ENCODE results near the gene SUMF1. TPM values are rescaled to one million over a fixed set of nuclear protein-coding genes. Genes with fewer than 3 reads are reported as not detected.

SUMF1 gene
- total RNA-seq, 4 donors from 2014 or later: 15.7 to 28.9 (median 26.8) TPM

DNA sequence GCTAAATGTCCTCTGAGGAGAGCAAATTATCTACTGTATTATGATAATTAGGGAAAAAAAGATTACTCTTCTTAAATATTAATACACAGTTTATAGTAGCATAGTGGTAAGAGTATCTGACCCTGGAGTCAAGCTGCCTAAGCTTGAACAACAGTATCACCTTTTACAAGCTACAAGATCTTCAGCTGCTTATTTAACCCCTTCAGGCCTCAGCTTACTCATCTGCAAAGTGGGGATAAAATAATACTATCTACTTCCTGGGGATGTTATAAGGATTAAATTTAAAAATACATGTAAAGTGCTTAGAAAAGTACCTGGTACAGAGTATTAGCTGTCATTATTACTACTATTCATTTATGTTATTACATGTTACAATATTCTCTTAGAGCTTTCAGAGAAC, 42.0 kb downstream of the SUMF1 start:
- Histone ChIP-seq H3K4me3 (no peak overlapping the region), H3K27me3 (no peaks in the 10 kb centered on the region), H3K27ac (no peak overlapping the region), H3K36me3 (no peaks in the 10 kb centered on the region), H3K4me1 (no peaks in the 10 kb centered on the region), H3K9me3 (no peaks in the 10 kb centered on the region)
- TF ChIP-seq, protein P1, sequence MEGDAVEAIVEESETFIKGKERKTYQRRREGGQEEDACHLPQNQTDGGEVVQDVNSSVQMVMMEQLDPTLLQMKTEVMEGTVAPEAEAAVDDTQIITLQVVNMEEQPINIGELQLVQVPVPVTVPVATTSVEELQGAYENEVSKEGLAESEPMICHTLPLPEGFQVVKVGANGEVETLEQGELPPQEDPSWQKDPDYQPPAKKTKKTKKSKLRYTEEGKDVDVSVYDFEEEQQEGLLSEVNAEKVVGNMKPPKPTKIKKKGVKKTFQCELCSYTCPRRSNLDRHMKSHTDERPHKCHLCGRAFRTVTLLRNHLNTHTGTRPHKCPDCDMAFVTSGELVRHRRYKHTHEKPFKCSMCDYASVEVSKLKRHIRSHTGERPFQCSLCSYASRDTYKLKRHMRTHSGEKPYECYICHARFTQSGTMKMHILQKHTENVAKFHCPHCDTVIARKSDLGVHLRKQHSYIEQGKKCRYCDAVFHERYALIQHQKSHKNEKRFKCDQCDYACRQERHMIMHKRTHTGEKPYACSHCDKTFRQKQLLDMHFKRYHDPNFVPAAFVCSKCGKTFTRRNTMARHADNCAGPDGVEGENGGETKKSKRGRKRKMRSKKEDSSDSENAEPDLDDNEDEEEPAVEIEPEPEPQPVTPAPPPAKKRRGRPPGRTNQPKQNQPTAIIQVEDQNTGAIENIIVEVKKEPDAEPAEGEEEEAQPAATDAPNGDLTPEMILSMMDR (IDR thresholded peaks at IDR 0.05): no peak
- no peak for TF ChIP-seq POLR2A (IDR thresholded peaks at IDR 0.05)
- no peak for DNase-seq

DNA sequence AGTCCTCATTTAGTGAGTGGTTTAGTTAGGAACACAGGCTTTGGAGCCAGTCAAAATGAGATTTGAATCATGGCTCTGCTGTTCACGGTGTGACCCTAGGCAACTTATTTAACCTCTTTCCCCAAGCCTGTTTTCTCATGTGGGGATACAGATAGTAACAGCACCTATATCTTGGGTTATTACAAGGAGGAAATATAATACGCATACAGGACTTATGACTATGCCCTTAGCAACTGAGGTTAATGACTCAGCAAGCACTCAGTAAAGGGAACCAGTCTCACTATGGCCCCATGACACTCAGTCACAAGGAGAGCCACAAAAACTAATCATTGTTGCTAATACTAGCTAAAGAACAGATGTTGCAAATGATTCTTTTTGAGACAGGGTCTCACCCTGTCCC, 45.9 kb downstream of the SUMF1 start:
- Histone ChIP-seq H3K9me3 (no peaks in the 10 kb centered on the region), H3K4me1 (no peaks in the 10 kb centered on the region), H3K36me3 (peaks cover 0 to 7% (median 0%) of the 10 kb centered on the region in 3 donors), H3K4me3 (no peak overlapping the region), H3K27ac (peak overlapping the region in 1 of 4 donors; percentile 41), H3K27me3 (no peaks in the 10 kb centered on the region)
- no peak for DNase-seq
- TF ChIP-seq POLR2A (IDR thresholded peaks at IDR 0.05): no peak
- TF ChIP-seq, protein P1 (IDR thresholded peaks at IDR 0.05): no peak

- Histone ChIP-seq H3K9me3 (no peaks in the 10 kb centered on the region), H3K36me3 (peaks cover 0 to 14% (median 0%) of the 10 kb centered on the region in 3 donors), H3K4me3 (no peak overlapping the region), H3K4me1 (no peaks in the 10 kb centered on the region), H3K27me3 (no peaks in the 10 kb centered on the region), H3K27ac (no peak overlapping the region)
- no peak for DNase-seq
- TF ChIP-seq POLR2A (IDR thresholded peaks at IDR 0.05): no peak
- TF ChIP-seq, protein P1 (IDR thresholded peaks at IDR 0.05): no peak
Observed at GRCh38 chr3:4419920-4420319, 47.1 kb downstream of the SUMF1 start.

GRCh38 chr3:4419386-4419785, 47.7 kb downstream of the SUMF1 start:
- H3K4me1 ChIP-seq: no peaks in the 10 kb centered on the region
- TF ChIP-seq POLR2A (IDR thresholded peaks at IDR 0.05): no peak
- TF ChIP-seq, protein P1 (IDR thresholded peaks at IDR 0.05): no peak
- no peaks in the 10 kb centered on the region for H3K9me3 ChIP-seq
- H3K27me3 ChIP-seq: no peaks in the 10 kb centered on the region
- H3K4me3 ChIP-seq: no peak overlapping the region
- no peak overlapping the region for H3K27ac ChIP-seq
- H3K36me3 ChIP-seq: peaks cover 0 to 19% (median 0%) of the 10 kb centered on the region in 3 donors
- DNase-seq: no peak

DNA sequence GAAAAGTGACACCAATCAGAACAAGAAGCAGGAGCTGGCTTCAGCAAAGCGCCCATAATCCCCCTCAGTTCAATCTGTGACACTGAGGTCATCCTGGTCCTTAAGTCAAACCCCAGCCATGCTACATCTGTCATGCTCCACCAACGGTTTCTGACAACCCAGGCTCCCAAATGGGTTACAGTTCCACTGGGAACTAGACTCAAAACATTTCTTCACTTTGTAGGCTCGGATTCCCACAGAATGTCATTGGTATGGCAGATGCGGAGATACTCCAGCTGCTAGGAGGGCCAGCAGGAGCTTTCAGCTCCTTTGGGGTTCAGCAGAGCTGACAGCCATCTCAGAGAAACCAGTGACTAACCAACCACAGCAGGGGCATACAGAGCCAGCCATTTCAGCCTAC, 48.9 kb downstream of the SUMF1 start:
- Histone ChIP-seq H3K27me3 (no peaks in the 10 kb centered on the region), H3K4me1 (no peaks in the 10 kb centered on the region), H3K4me3 (no peak overlapping the region), H3K27ac (no peak overlapping the region), H3K9me3 (no peaks in the 10 kb centered on the region), H3K36me3 (peaks cover 0 to 19% (median 0%) of the 10 kb centered on the region in 3 donors)
- DNase-seq: no peak
- TF ChIP-seq, protein P1 (IDR thresholded peaks at IDR 0.05): no peak
- no peak for TF ChIP-seq POLR2A (IDR thresholded peaks at IDR 0.05)

DNA sequence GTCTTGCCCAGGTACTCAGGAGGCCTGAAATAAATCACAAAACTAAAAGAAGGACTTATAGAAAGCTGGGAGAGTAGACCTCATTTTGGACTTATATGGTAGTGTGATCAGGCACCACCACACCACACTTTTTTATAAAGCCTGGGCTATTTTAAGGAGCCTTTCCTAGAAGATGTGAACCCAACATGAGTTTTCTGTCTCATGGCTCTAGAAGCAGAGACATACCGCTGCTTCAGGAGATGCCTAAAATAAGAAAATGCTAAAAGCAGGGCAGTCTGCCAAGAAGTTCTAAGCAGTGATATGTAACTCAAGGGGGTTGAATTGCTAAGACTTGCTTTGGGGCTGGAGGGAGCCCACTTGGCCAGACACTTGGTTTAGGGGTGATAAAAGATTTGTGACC, 49.6 kb downstream of the SUMF1 start:
- no peaks in the 10 kb centered on the region for H3K9me3 ChIP-seq
- H3K4me1 ChIP-seq: no peaks in the 10 kb centered on the region
- TF ChIP-seq, protein P1 (IDR thresholded peaks at IDR 0.05): no peak
- TF ChIP-seq POLR2A (IDR thresholded peaks at IDR 0.05): no peak
- peaks cover 0 to 19% (median 0%) of the 10 kb centered on the region in 3 donors for H3K36me3 ChIP-seq
- H3K27ac ChIP-seq: no peak overlapping the region
- H3K27me3 ChIP-seq: no peaks in the 10 kb centered on the region
- H3K4me3 ChIP-seq: no peak overlapping the region
- no peak for DNase-seq
